ENCODE measurements around the gene PTPRN2. TPM values are rescaled to one million over a fixed set of nuclear protein-coding genes. Genes with fewer than 3 reads are reported as not detected.

The PTPRN2 gene
- total and polyA plus RNA-seq, 2 donors (not counting 3 experiments of a cell fraction or from before 2014, with no cell fraction given) = 0.62 to 0.88 TPM

DNA sequence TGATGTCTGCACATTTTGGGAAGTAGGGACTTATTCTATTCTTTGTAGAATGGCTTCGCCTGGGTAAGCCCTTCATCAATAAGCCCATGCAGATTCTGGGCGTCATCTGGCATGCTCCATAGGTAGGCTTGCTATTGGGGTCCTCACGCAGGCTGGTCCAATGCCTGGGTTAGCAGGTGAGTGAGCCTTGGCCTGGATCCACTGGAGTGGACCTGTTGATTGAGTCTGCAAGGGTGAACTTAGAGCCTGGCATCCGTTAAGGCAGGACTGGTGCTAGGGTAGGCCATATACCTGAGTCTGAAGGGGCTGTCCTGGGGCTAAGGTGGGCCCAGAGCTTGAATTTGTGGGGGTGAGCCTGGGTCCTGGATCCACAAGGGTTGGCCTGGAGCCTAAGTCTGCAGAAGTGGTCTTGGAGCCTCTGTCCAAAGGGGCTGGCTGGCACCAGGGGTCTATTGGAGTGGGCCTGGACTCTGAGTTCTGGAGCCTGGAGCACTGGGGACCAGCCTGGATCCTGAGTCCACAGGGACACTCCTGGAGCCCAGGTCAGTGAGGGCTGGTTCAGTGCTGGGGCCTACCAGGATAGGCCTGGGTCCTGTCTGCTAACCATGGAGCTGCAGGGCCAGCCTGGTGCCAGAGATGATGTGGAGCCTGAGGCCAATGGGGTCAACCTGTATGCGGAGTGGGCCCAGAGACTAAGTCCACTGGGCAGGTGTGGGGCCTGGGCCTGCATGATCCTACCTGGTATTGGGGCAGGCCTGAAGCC is 297.7 kb downstream of the PTPRN2 start:
- Histone ChIP-seq H3K9ac (replicated peaks; ENCODE audit: extremely low read depth, insufficient read depth, low read length) (no peak overlapping the region), H3K27me3 (ENCODE audit: control insufficient read depth in 2 of 2, insufficient read depth in 2 of 2, low read length in 2 of 2) (no peaks in the 10 kb centered on the region), H3K36me3 (ENCODE audit: control insufficient read depth in 2 of 2, extremely low read depth in 1 of 2, insufficient read depth in 2 of 2, low read length in 2 of 2) (no peaks in the 10 kb centered on the region), H3K4me3 (replicated peaks in 1 of 3; ENCODE audit: insufficient read depth in 1 of 3, low read depth in 1 of 3, low read length in 3 of 3) (no peak overlapping the region), H3K4me1 (ENCODE audit: control insufficient read depth, extremely low read depth, insufficient read depth, low read length) (no peaks in the 10 kb centered on the region), H3K79me2 (ENCODE audit: control insufficient read depth, insufficient read depth, low read length) (no peaks in the 10 kb centered on the region), H4K20me1 (replicated peaks; ENCODE audit: control insufficient read depth, extremely low read depth, insufficient read depth, low read length) (no peaks in the 10 kb centered on the region), H3K9me1 (replicated peaks; ENCODE audit: control insufficient read depth, extremely low read depth, insufficient read depth, low read length) (no peaks in the 10 kb centered on the region), H3K4me2 (ENCODE audit: insufficient read depth, low read length) (no peak overlapping the region), H3K9me3 (replicated peaks; ENCODE audit: control insufficient read depth, insufficient read depth, low read length) (peaks cover 2% of the 10 kb centered on the region), H3K27ac (ENCODE audit: insufficient read depth, low read depth, low read length) (no peak overlapping the region), H2AFZ (ENCODE audit: low read depth, low read length) (no peak overlapping the region)
- no TSS peak for BruUV-seq (replicated peaks)
- CTCF ChIA-PET = no interaction called here
- DNase-seq (ENCODE audit: low read depth, low spot score) (no peak), FAIRE-seq (no peak)
- TF ChIP-seq JUN (IDR thresholded peaks at IDR 0.05; ENCODE audit: borderline replicate concordance, insufficient read depth, insufficient read length, low read depth) = no peak
- no peak for TF ChIP-seq POLR2A (IDR thresholded peaks at IDR 0.05; ENCODE audit: low read depth, low read length)
- no peak for TF ChIP-seq EZH2 (IDR thresholded peaks at IDR 0.05; ENCODE audit: borderline replicate concordance, low read depth, low read length, severe bottlenecking)
- TF ChIP-seq MAX (IDR thresholded peaks at IDR 0.05; ENCODE audit: insufficient read depth, insufficient read length) = no peak
- intact Hi-C loops (cut with micrococcal nuclease) (no loop called here), dilution Hi-C loops (cut with MboI; ENCODE audit: extremely low pct_ligation_motif_present, low sequenced_read_pairs) (no loop called here)
- POLR2A ChIA-PET = no interaction called here

GRCh38 chr7:158289231-158289630 is 298.4 kb downstream of the PTPRN2 start:
- CTCF ChIA-PET = no interaction called here
- Histone ChIP-seq H3K9ac (replicated peaks; ENCODE audit: extremely low read depth, insufficient read depth, low read length) (no peak overlapping the region), H3K27me3 (ENCODE audit: control insufficient read depth in 2 of 2, insufficient read depth in 2 of 2, low read length in 2 of 2) (no peaks in the 10 kb centered on the region), H3K4me3 (replicated peaks in 1 of 3; ENCODE audit: insufficient read depth in 1 of 3, low read depth in 1 of 3, low read length in 3 of 3) (no peak overlapping the region), H2AFZ (ENCODE audit: low read depth, low read length) (no peak overlapping the region), H3K36me3 (ENCODE audit: control insufficient read depth in 2 of 2, extremely low read depth in 1 of 2, insufficient read depth in 2 of 2, low read length in 2 of 2) (no peaks in the 10 kb centered on the region), H3K9me3 (replicated peaks; ENCODE audit: control insufficient read depth, insufficient read depth, low read length) (peaks cover 2% of the 10 kb centered on the region), H3K4me2 (ENCODE audit: insufficient read depth, low read length) (no peak overlapping the region), H3K4me1 (ENCODE audit: control insufficient read depth, extremely low read depth, insufficient read depth, low read length) (no peaks in the 10 kb centered on the region), H3K27ac (ENCODE audit: insufficient read depth, low read depth, low read length) (no peak overlapping the region), H3K79me2 (ENCODE audit: control insufficient read depth, insufficient read depth, low read length) (no peaks in the 10 kb centered on the region), H3K9me1 (replicated peaks; ENCODE audit: control insufficient read depth, extremely low read depth, insufficient read depth, low read length) (no peaks in the 10 kb centered on the region), H4K20me1 (replicated peaks; ENCODE audit: control insufficient read depth, extremely low read depth, insufficient read depth, low read length) (no peaks in the 10 kb centered on the region)
- TF ChIP-seq JUN (IDR thresholded peaks at IDR 0.05; ENCODE audit: borderline replicate concordance, insufficient read depth, insufficient read length, low read depth) (no peak), POLR2A (IDR thresholded peaks at IDR 0.05; ENCODE audit: low read depth, low read length) (no peak), FOS (IDR thresholded peaks at IDR 0.05; ENCODE audit: borderline replicate concordance, insufficient read depth, low read length) (no peak), MAX (IDR thresholded peaks at IDR 0.05; ENCODE audit: insufficient read depth, insufficient read length) (no peak), POLR2AphosphoS5 (IDR thresholded peaks at IDR 0.05; ENCODE audit: insufficient read depth, low read depth, low read length) (no peak), MYC (IDR thresholded peaks at IDR 0.05; ENCODE audit: low read depth, low read length) (no peak), EZH2 (IDR thresholded peaks at IDR 0.05; ENCODE audit: borderline replicate concordance, low read depth, low read length, severe bottlenecking) (no peak), GATA2 (IDR thresholded peaks at IDR 0.05; ENCODE audit: insufficient read depth, insufficient read length, low read depth, low read length) (no peak)
- TF ChIP-seq, protein P1, sequence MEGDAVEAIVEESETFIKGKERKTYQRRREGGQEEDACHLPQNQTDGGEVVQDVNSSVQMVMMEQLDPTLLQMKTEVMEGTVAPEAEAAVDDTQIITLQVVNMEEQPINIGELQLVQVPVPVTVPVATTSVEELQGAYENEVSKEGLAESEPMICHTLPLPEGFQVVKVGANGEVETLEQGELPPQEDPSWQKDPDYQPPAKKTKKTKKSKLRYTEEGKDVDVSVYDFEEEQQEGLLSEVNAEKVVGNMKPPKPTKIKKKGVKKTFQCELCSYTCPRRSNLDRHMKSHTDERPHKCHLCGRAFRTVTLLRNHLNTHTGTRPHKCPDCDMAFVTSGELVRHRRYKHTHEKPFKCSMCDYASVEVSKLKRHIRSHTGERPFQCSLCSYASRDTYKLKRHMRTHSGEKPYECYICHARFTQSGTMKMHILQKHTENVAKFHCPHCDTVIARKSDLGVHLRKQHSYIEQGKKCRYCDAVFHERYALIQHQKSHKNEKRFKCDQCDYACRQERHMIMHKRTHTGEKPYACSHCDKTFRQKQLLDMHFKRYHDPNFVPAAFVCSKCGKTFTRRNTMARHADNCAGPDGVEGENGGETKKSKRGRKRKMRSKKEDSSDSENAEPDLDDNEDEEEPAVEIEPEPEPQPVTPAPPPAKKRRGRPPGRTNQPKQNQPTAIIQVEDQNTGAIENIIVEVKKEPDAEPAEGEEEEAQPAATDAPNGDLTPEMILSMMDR (IDR thresholded peaks at IDR 0.05; ENCODE audit: extremely low read depth in 1 of 2, insufficient read depth in 1 of 2, low read depth in 1 of 2, low read length in 2 of 2) = no peak
- dilution Hi-C loops (cut with MboI; ENCODE audit: extremely low pct_ligation_motif_present, low sequenced_read_pairs) (no loop called here), intact Hi-C loops (cut with micrococcal nuclease) (no loop called here)
- DNase-seq (ENCODE audit: low read depth, low spot score) (no peak), FAIRE-seq (no peak)
- no TSS peak for BruUV-seq (replicated peaks)
- POLR2A ChIA-PET = no interaction called here

Measured in endothelial cell of umbilical vein (primary cell).